ENCODE results near the gene NUP153. TPM values are rescaled to one million over a fixed set of nuclear protein-coding genes. Genes with fewer than 3 reads are reported as not detected.
"Not testable (repeated sequence)": the region's sequence is repeated elsewhere in the genome, so short reads cannot be mapped to it uniquely, and the experiment has no call there.

Gene NUP153
- 31.1 and 41.8 TPM in 2 replicates for total RNA-seq

GRCh38 chr6:17706580-17707370, at the start of gene NUP153:
Gene NUP153, minus strand, starts transcription at chr6:17706925. Its CDS starts 538 bp downstream, at chr6:17706387.
- peak; percentile 93 for DNase-seq (ENCODE audit: low read depth, low spot score)

GRCh38 chr6:17754254-17754653, 47.5 kb upstream of the NUP153 start:
- no peak for DNase-seq (ENCODE audit: low read depth, low spot score)

GRCh38 chr6:17745324-17745723, 38.6 kb upstream of the NUP153 start:
- not testable (repeated sequence) for DNase-seq (ENCODE audit: low read depth, low spot score)

DNA sequence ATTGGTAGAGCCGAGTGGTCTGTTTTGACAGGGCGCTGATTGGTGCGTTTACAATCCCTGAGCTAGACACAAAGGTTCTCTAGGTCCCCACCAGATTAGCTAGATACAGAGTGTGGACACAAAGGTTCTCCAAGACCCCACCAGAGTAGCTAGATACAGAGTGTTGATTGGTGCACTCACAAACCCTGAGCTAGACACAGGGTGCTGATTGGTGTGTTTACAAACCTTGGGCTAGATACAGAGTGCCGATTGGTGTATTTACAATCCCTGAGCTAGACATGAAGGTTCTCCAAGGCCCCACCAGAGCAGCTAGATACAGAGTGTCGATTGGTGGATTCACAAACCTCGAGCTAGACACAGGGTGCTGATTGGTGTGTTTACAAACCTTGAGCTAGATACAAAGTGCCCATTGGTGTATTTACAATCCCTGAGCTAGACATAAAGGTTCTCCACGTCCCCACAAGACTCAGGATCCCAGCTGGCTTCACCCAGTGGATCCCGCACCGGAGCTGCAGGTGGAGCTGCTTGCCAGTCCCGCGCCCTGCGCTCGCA, 38.1 kb upstream of the NUP153 start:
- DNase-seq (ENCODE audit: low read depth, low spot score), result not testable (repeated sequence)

DNA sequence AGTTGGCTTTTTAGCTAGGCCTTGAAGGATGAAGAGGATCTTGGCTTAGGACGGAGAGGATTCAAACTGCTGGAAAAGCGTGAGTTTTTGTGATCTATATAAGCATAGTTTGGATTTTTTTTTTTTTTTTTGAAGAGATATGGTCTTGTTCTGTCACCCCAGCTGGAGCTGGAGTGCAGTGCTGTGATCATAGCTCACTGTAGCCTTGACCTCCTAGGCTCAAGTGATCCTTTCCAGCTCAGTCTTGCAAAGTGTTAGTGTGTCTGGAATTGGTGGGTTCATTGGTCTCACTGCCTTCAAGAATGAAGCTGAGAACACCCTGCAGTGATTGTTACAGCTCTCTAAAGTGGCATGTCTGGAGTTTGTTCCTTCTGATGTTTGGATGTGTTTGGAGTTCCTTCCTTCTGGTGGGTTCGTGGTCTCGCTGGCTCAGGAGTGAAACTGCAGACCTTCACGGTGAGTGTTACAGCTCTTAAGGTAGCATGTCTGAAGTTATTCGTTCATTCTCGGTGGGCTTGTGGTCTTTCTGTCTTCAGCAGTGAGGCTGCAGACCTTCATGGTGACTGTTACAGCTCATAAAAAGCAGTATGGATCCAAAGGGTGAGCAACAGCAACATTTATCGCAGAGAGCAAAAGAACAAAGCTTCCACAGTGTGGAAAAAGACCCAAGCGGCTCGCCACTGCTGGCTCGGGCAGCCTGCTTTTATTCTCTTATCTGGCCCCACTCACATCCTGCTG, 37.5 kb upstream of the NUP153 start:
- DNase-seq (ENCODE audit: low read depth, low spot score), result no peak

DNA sequence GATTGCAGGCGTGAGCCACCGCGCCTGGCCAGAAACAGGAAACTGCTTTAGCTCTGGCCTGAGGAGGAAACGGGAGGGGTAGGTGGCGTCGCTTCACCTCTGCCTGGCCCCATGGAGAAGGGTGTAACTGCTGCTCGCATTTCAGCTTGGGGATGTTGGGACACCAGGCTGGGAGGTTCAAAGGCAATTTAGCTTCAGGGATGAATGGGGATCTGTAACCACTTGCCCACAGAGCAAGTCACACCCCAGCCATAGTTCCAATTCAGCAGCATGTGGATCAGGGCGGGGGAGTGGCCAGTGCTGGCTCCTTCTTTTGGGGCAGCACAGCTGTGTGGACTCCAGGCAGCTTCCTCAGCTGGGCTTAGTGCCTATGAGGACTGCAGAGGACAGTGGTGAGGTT, 34.8 kb upstream of the NUP153 start:
- no peak for DNase-seq (ENCODE audit: low read depth, low spot score)

DNA sequence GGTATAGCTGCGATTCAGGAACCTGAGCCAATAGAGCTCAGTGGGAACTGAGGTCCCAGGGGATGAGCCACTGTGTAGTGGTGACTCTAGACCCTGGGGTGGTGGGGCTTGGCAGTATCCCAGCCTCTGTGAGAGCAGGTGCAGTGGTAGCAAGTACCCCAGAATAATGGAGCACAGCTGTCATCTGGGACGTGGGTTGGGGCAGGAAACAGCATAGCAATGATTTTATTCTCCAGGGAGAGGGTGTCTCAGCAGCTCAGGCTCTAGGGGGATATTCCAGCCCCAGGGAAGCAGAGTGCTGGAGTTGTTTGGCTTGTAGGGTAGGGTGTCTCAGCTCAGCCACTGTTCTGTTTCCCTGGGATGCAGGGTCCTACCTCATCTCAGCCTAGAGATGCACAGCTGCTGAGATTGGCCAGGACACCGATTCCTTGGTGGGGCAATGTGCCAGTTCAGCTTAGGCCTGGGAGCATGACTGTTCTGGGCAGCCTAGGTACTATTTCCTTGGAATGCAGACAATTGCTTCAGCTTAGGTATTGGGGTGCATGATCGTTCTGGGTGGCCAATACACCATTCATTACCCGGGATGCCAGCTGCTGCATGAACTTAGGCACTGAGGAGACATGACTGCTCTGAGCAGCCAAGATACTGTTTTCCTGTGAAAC, 34.0 kb upstream of the NUP153 start:
- no peak for DNase-seq (ENCODE audit: low read depth, low spot score)

GRCh38 chr6:17737704-17738252, 31.1 kb upstream of the NUP153 start:
- DNase-seq (ENCODE audit: low read depth, low spot score), result no peak

DNA sequence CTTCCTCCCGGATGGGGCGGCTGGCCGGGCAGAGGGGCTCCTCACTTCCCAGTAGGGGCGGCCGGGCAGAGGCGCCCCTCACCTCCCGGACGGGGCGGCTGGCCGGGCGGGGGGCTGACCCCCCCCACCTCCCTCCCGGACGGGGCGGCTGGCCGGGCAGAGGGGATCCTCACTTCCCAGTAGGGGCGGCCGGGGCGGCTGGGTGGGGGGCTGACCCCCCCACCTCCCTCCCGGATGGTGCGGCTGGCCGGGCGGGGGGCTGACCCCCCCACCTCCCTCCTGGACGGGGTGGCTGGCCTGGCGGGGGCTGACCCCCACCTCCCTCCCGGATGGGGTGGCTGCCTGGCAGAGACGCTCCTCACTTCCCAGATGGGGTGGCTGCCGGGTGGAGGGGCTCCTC, 28.6 kb upstream of the NUP153 start:
- DNase-seq (ENCODE audit: low read depth, low spot score), result not testable (repeated sequence)

- DNase-seq (ENCODE audit: low read depth, low spot score), result no peak
Measured at GRCh38 chr6:17730078-17730704, 23.5 kb upstream of the NUP153 start.

DNA sequence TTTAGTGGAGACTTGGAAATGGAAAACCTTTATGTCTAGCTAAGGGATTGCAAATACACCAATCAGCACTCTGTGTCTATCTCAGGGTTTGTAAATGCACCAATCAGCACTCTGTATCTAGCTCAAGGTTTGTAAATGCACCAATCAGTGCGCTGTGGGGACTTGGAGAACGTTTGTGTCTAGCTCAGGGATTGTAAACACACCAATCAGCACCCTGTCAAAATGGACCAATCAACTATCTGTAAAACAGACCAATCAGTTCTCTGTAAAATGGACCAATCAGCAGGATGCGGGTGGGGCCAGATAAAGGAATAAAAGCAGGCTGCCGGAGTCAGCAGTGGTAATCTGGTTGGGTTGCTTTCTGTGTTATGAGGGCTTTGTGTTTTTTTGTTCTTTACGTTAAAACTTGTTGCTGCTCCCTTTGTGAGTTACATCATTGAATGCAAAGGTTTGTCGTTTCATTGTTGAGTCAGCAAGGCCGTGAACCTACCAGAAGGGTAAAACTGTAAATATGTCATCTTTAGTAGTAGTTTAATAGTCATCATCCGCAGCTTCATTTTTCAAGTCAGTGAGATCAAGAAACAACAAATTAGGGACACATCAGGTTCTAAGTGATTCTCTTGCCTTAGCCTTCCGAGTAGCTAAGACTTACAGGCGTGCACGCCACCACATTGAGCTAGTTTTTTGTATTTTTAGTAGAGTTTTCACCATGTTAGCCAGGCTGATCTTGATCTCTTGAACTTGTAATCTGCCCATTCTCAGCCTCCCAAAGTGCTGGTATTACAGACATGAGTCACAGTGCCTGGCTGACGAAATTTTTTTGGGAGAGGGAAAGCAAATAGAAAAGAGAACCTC, 22.7 kb upstream of the NUP153 start:
- DNase-seq (ENCODE audit: low read depth, low spot score), result no peak

DNA sequence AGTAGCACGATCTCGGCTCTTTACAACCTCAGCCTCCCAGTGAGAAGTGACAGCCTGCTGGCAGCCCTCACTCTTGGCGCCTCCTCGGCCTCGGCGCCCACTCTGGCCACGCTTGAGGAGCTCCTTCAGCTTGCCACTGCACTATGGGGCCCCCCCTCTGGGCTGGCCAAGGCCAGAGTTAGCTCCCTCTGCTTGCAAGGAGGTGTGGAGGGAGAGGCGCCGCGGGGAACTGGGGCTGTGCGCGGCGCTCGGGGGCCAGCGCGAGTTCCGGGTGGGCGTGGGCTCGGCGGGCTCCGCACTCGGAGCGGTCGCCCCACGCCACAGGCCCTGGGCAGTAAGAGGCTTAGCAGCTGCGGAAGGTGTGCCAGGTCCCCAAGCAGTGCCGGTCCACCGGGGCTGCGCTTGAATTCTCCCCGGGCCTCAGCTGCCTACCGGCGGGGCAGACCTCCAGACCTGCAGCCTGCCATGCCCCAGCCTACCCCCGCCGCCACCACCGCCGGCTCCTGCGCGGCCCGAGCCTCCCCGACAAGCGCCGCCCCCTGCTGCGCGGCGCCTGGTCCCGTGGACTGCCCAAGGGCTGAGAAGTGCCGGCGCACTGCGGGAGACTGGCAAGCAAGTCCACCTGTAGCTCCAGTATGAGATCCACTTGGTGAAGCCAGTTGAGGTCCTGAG, 22.0 kb upstream of the NUP153 start:
- no peak for DNase-seq (ENCODE audit: low read depth, low spot score)

- DNase-seq (ENCODE audit: low read depth, low spot score), result peak; percentile 67
Measured at GRCh38 chr6:17725083-17725482, 18.4 kb upstream of the NUP153 start.

GRCh38 chr6:17724341-17724740, 17.6 kb upstream of the NUP153 start:
- DNase-seq (ENCODE audit: low read depth, low spot score), result no peak

- no peak for DNase-seq (ENCODE audit: low read depth, low spot score)
Measured at GRCh38 chr6:17721671-17722070, 14.9 kb upstream of the NUP153 start.

- no peak for DNase-seq (ENCODE audit: low read depth, low spot score)
Measured at GRCh38 chr6:17719323-17720041, 12.8 kb upstream of the NUP153 start.

DNA sequence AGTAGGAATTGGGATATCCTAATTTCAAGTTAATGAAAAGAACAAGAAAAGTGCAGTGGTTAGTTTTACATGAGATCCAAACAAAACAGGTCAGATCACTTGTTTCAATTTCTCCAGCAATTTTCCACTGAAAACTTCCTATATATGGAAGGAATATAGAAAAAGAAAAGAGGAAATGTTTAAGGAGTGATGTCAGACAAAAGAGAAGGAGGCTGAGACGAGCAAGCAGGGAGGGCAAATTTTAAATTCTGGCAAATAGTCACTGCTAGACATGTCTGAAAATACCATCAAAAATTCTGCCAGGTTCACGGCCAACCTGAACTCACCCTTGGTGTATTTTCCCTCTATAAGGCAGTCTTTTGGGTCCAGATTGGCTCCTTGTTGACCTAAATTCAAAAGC, 9.5 kb upstream of the NUP153 start:
- no peak for DNase-seq (ENCODE audit: low read depth, low spot score)

- peak; percentile 62 for DNase-seq (ENCODE audit: low read depth, low spot score)
Measured at GRCh38 chr6:17714879-17715851, 8.4 kb upstream of the NUP153 start.

Data from pulmonary artery endothelial cell (primary cell).